ENCODE results near the gene PPP1R26. TPM values are rescaled to one million over a fixed set of nuclear protein-coding genes. Genes with fewer than 3 reads are reported as not detected.

The PPP1R26 gene
- total and polyA plus RNA-seq, 4 donors = 3.3 to 14.2 (median 10.8) TPM

DNA sequence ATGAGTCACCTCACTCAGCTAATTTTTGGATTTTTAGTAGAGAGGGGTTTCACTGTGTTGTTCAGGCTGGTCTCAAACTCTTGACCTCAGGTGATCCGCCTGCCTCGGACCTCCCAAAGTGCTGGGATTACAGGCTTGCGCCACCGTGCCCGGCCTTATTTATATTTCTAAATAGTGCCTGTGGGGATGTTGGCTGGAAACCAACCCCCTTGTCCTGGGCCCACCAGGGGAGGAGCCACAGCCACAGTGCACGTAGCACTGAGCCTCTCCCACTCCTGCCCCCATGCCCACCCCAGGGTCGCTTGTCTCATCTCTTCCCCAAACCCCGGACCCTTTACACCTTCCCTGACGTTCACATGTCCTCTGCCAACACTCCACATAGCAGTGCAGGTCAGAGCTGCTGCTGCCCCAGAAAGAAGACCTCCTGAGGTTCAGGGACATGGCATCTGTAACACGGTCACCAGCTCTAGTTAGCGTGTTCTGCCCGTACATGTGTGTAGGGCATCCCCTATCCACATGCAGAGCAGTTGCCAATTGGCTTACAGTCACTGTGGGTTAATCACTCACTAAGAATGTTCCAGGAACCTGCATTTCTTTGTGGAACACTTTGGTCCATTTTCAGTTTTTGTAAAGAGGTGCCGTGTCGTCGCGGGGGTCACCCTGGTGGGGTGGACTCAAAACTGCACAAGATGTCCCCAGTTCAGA, 10.7 kb downstream of the PPP1R26 start:
- ATAC-seq (ENCODE audit: low FRiP score) (no peak), DNase-seq (peak; percentile 23 to 64)
- Histone ChIP-seq H3K4me3 (ENCODE audit: low read length in 2 of 2) (no peak overlapping the region), H3K27ac (ENCODE audit: low read depth in 1 of 2, low read length in 2 of 2) (no peak overlapping the region), H3K4me1 (ENCODE audit: control insufficient read depth in 1 of 2, insufficient read depth in 2 of 2, low read length in 2 of 2) (no peaks in the 10 kb centered on the region), H3K36me3 (ENCODE audit: control insufficient read depth in 1 of 2, insufficient read depth in 2 of 2, low read length in 1 of 2) (peaks cover 0 to under 1% of the 10 kb centered on the region in 2 donors), H3K9me3 (ENCODE audit: control insufficient read depth, low read length) (no peaks in the 10 kb centered on the region), H3K27me3 (ENCODE audit: control insufficient read depth in 1 of 2, insufficient read depth in 2 of 2, low read length in 1 of 2) (no peaks in the 10 kb centered on the region)
- intact Hi-C loops (cut with DNase I) = no loop called here
- 85 to 86% methylated on average over 16 of the region's 16 CpGs for WGBS, 2 donors

DNA sequence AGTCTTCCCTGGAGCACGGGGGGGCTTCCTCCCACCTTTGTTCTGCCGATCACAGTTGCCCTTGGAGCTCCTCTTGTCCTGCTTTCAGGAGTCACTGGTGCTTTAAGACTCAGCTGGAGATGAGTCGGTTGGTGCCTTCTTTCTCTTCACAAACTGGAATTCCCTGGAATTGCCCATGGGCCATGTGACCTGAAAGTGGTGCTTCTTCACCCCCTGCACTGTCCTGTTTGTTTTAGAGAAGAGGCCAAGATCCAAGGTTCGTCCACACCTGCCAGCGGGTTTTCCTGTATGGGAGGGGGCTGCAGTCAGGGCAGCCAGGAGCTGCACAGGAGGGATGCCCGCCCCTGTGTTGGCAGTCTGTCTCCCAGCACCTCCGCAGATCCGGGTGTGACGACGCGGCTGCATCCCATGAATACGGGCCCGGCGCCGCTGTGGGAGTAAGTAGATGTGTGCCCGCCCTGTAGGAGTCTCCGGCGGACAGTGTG, 11.4 kb downstream of the PPP1R26 start:
- no peaks in the 10 kb centered on the region for H3K9me3 ChIP-seq (ENCODE audit: control insufficient read depth, low read length)
- ATAC-seq (ENCODE audit: low FRiP score) = no peak
- 80 to 83% methylated on average over 18 of the region's 18 CpGs for WGBS, 2 donors
- no peak overlapping the region for H3K27ac ChIP-seq (ENCODE audit: low read depth in 1 of 2, low read length in 2 of 2)
- no peaks in the 10 kb centered on the region for H3K27me3 ChIP-seq (ENCODE audit: control insufficient read depth in 1 of 2, insufficient read depth in 2 of 2, low read length in 1 of 2)
- no peaks in the 10 kb centered on the region for H3K36me3 ChIP-seq (ENCODE audit: control insufficient read depth in 1 of 2, insufficient read depth in 2 of 2, low read length in 1 of 2)
- no peaks in the 10 kb centered on the region for H3K4me1 ChIP-seq (ENCODE audit: control insufficient read depth in 1 of 2, insufficient read depth in 2 of 2, low read length in 2 of 2)
- intact Hi-C loops (cut with DNase I) = no loop called here
- H3K4me3 ChIP-seq (ENCODE audit: low read length in 2 of 2) = no peak overlapping the region
- peak; percentile 35 to 61 for DNase-seq

DNA sequence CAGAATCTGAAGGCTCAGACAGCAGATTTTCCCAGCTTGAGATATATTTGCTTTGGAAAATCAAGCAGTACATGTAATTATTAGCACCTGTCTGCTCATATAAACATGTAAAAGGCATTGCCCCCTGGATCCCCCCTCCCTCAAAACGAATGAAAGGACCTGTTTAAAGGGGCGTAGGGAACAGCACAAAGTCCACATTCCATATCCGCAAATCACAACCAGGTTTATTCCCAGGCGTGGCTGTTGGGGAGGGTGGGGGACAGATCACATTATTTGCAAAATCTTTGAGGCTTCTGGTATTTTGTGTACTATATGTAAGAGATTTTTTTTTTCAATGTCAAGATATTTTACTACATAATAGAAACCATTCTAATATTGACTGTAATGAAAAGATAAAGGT, 12.2 kb downstream of the PPP1R26 start:
- 82 to 85% methylated on average over 4 of the region's 4 CpGs for WGBS, 2 donors
- Histone ChIP-seq H3K4me1 (ENCODE audit: control insufficient read depth in 1 of 2, insufficient read depth in 2 of 2, low read length in 2 of 2) (no peaks in the 10 kb centered on the region), H3K4me3 (ENCODE audit: low read length in 2 of 2) (no peak overlapping the region), H3K27me3 (ENCODE audit: control insufficient read depth in 1 of 2, insufficient read depth in 2 of 2, low read length in 1 of 2) (no peaks in the 10 kb centered on the region), H3K27ac (ENCODE audit: low read depth in 1 of 2, low read length in 2 of 2) (no peak overlapping the region), H3K36me3 (ENCODE audit: control insufficient read depth in 1 of 2, insufficient read depth in 2 of 2, low read length in 1 of 2) (no peaks in the 10 kb centered on the region), H3K9me3 (ENCODE audit: control insufficient read depth, low read length) (no peaks in the 10 kb centered on the region)
- DNase-seq (peak in 1 of 2 donors; percentile 13), ATAC-seq (ENCODE audit: low FRiP score) (no peak)
- intact Hi-C loops (cut with DNase I) = no loop called here

DNA sequence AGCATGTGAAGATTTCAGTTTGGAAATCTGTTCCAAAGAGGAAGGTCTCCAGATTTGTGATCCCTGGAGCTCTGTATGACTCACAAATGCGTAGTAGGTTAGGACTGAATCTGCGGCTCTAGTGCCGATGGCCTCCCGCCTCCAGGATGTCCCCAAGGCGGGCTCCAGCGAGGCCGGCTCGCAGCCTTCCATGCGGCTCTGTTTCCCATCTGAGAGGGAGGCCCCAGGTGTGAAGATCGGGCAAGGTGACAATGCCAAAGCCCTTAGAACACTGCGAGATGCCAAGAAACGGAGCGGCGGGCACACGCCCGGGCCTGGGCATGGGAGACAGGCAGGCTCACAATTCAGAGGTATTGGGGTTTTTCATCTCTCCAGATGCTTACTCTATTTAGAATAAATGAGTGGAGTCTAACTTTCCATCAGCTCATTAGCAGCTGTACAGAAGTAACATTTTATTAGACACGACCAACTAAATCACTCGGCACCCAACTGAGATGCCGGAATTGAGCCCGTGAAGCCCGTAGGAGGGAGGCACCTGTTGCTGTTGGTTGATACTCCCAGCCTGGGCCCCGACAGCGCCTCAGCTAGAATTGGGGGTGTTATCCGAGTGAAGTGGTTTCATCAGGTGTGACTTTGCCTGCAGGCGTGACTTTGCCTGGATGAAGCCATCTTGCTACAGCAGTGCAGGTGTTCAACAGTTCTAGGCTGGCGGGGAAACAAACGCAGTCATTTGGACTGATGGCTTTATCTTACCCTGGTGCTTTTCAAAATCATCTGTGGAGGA, 13.5 kb downstream of the PPP1R26 start:
- intact Hi-C loops (cut with DNase I) = no loop called here
- Histone ChIP-seq H3K4me3 (ENCODE audit: low read length in 2 of 2) (no peak overlapping the region), H3K4me1 (ENCODE audit: control insufficient read depth in 1 of 2, insufficient read depth in 2 of 2, low read length in 2 of 2) (no peaks in the 10 kb centered on the region), H3K27ac (ENCODE audit: low read depth in 1 of 2, low read length in 2 of 2) (no peak overlapping the region), H3K9me3 (ENCODE audit: control insufficient read depth, low read length) (no peaks in the 10 kb centered on the region), H3K36me3 (ENCODE audit: control insufficient read depth in 1 of 2, insufficient read depth in 2 of 2, low read length in 1 of 2) (no peaks in the 10 kb centered on the region), H3K27me3 (ENCODE audit: control insufficient read depth in 1 of 2, insufficient read depth in 2 of 2, low read length in 1 of 2) (no peaks in the 10 kb centered on the region)
- WGBS, 2 donors = 91 to 94% methylated on average over 27 of the region's 27 CpGs
- no peak for ATAC-seq (ENCODE audit: low FRiP score)
- DNase-seq = peak; percentile 24 to 60

DNA sequence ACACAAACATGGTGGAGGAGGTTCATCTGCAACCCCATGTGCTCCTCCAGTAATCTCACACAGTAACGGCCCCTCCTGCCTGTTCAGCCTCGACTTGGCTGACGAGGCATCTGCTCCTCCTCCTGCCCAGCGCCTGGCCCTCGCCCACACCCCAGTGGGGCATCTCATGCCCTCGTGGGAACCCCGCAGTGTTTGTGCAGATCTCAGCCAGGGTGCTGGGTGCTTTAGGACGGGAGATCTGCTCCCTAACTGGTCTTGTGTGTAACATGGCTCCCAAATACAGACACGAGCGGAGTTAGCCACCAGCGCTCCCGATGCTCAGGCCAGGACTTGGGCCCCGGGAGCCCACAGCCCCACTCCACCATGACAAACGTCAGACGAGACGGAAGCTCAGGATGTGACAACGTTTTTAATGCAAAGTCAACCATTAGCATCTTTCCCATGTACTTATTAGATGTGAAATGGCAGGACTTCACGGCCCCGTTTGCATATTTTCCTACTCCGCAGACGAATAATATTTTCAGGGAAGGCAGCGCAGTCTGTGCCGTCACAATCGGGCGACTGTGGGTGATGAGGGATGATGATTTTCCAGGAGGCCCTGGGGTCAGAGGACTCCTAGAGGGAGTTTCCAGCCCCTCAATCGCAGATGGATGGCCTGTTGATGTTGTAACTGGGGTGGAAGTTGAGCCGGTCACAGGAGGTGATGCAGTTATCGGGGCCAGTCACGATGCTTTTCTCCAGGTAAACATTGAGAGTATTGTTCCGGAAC, 15.4 kb downstream of the PPP1R26 start:
- DNase-seq = peak; percentile 21 to 59
- ATAC-seq (ENCODE audit: low FRiP score) = no peak
- WGBS, 2 donors = 71% methylated on average over 30 of the region's 30 CpGs
- Histone ChIP-seq H3K9me3 (ENCODE audit: control insufficient read depth, low read length) (no peaks in the 10 kb centered on the region), H3K27me3 (ENCODE audit: control insufficient read depth in 1 of 2, insufficient read depth in 2 of 2, low read length in 1 of 2) (no peaks in the 10 kb centered on the region), H3K4me3 (ENCODE audit: low read length in 2 of 2) (no peak overlapping the region), H3K36me3 (ENCODE audit: control insufficient read depth in 1 of 2, insufficient read depth in 2 of 2, low read length in 1 of 2) (no peaks in the 10 kb centered on the region), H3K4me1 (ENCODE audit: control insufficient read depth in 1 of 2, insufficient read depth in 2 of 2, low read length in 2 of 2) (no peaks in the 10 kb centered on the region), H3K27ac (ENCODE audit: low read depth in 1 of 2, low read length in 2 of 2) (no peak overlapping the region)
- intact Hi-C loops (cut with DNase I) = no loop called here

GRCh38 chr9:135498381-135499126, 19.0 kb downstream of the PPP1R26 start:
- Histone ChIP-seq H3K36me3 (ENCODE audit: control insufficient read depth in 1 of 2, insufficient read depth in 2 of 2, low read length in 1 of 2) (no peaks in the 10 kb centered on the region), H3K27me3 (ENCODE audit: control insufficient read depth in 1 of 2, insufficient read depth in 2 of 2, low read length in 1 of 2) (no peaks in the 10 kb centered on the region), H3K27ac (ENCODE audit: low read depth in 1 of 2, low read length in 2 of 2) (no peak overlapping the region), H3K4me1 (ENCODE audit: control insufficient read depth in 1 of 2, insufficient read depth in 2 of 2, low read length in 2 of 2) (no peaks in the 10 kb centered on the region), H3K4me3 (ENCODE audit: low read length in 2 of 2) (no peak overlapping the region), H3K9me3 (ENCODE audit: control insufficient read depth, low read length) (no peaks in the 10 kb centered on the region)
- intact Hi-C loops (cut with DNase I) = loop anchor here in 1 of 2 donors (2.0 kb wide), 1 partner anchor 18 kb away; no protein-coding TSS in a partner anchor
- DNase-seq (peak in 1 of 2 donors; percentile 57), ATAC-seq (ENCODE audit: low FRiP score) (no peak)
- WGBS, 2 donors = 80 to 82% methylated on average over 15 of the region's 15 CpGs

DNA sequence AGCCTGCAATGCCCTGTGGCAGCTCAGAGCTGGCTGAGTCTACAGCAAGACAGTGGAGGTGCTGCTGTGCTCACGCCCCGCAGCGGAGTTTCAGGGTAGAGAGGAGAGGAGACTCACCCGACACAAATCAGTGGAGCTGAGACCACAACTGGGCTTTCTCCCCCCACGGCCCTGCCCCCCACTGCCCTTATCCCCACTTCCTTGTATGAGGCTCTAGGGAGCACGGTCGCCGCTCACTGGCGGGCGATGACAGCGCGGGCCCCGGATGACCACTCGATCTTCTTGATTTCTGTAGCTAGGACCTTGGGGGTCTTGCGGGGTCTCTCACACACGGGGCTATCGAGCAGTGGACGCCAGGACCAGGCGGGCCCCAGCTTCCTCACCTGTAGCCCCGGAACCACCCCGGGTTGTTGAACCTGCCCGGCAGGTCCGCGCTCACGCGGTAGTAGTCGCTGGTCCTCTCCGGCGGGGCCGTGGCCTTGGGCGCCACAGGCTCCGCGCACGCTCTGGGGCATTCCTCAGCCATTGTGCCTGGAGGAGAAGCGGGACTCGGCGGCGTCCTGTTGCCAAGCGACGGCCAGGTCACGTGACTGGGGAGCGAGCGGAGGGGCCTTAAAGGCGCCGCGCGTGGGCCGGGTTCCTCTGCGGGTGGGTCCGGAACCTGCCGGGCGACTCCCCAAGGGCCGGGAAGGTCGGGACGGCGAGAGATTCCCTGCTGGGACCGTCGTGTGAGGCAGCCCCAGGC, 19.9 kb downstream of the PPP1R26 start:
- no peak overlapping the region for H3K27ac ChIP-seq (ENCODE audit: low read depth in 1 of 2, low read length in 2 of 2)
- DNase-seq (peak; percentile 98 to 99), ATAC-seq (ENCODE audit: low FRiP score) (peak; percentile 95)
- WGBS, 2 donors = 1% methylated on average over 57 to 58 of the region's 58 CpGs
- peaks cover 0 to 5% of the 10 kb centered on the region in 2 donors for H3K36me3 ChIP-seq (ENCODE audit: control insufficient read depth in 1 of 2, insufficient read depth in 2 of 2, low read length in 1 of 2)
- no peaks in the 10 kb centered on the region for H3K4me1 ChIP-seq (ENCODE audit: control insufficient read depth in 1 of 2, insufficient read depth in 2 of 2, low read length in 2 of 2)
- intact Hi-C loops (cut with DNase I) = loop anchor here in 1 of 2 donors (2.0 to 5.0 kb wide), 2 partner anchors 19 to 1427 kb away; no protein-coding TSS in a partner anchor
- H3K9me3 ChIP-seq (ENCODE audit: control insufficient read depth, low read length) = no peaks in the 10 kb centered on the region
- H3K27me3 ChIP-seq (ENCODE audit: control insufficient read depth in 1 of 2, insufficient read depth in 2 of 2, low read length in 1 of 2) = no peaks in the 10 kb centered on the region
- H3K4me3 ChIP-seq (ENCODE audit: low read length in 2 of 2) = peak overlapping the region; percentile 65 to 74

Data from aorta (tissue), 5 donors.